Measurements from ENCODE around the gene HIPK2. TPM values are rescaled to one million over a fixed set of nuclear protein-coding genes. Genes with fewer than 3 reads are reported as not detected.

Gene HIPK2
- total and polyA plus RNA-seq, 7 donors = 2.4 to 15.7 (median 7.9) TPM

DNA sequence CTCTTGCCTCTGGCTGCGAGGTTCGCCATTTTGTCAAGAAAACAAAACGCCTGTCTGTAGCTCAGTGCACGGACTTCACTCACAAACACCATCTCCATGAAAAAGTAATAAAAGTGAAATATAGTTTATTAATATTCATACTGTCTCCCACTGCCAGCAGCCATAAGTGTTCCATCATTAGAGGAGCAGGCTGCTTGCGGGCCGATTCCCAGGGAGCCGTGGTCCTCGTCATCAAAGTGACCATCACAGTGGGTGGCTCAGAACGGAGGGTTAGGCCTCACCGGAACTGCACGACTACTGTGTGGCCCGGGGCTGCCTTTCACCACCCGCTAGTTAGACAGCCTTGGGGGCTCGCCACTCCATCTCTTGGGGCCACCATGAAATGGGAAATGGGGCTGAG lies 82.7 kb downstream of the HIPK2 start:
- TF ChIP-seq POLR2AphosphoS5 (IDR thresholded peaks at IDR 0.05) (no peak), EP300 (IDR thresholded peaks at IDR 0.05) (no peak), POLR2A (IDR thresholded peaks at IDR 0.05) (no peak)
- TF ChIP-seq, protein P1, sequence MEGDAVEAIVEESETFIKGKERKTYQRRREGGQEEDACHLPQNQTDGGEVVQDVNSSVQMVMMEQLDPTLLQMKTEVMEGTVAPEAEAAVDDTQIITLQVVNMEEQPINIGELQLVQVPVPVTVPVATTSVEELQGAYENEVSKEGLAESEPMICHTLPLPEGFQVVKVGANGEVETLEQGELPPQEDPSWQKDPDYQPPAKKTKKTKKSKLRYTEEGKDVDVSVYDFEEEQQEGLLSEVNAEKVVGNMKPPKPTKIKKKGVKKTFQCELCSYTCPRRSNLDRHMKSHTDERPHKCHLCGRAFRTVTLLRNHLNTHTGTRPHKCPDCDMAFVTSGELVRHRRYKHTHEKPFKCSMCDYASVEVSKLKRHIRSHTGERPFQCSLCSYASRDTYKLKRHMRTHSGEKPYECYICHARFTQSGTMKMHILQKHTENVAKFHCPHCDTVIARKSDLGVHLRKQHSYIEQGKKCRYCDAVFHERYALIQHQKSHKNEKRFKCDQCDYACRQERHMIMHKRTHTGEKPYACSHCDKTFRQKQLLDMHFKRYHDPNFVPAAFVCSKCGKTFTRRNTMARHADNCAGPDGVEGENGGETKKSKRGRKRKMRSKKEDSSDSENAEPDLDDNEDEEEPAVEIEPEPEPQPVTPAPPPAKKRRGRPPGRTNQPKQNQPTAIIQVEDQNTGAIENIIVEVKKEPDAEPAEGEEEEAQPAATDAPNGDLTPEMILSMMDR (IDR thresholded peaks at IDR 0.05) = no peak
- H3K27me3 ChIP-seq = no peaks in the 10 kb centered on the region
- H3K9me3 ChIP-seq = no peaks in the 10 kb centered on the region
- intact Hi-C loops (cut with DNase I) = no loop called here
- no peak overlapping the region for H3K4me3 ChIP-seq
- peaks cover 0 to 18% (median 5%) of the 10 kb centered on the region in 4 donors for H3K4me1 ChIP-seq
- peak overlapping the region in 1 of 4 donors; percentile 8 for H3K27ac ChIP-seq
- WGBS, 2 donors = 94% methylated on average over 14 of the region's 14 CpGs
- no peak for DNase-seq
- no peaks in the 10 kb centered on the region for H3K36me3 ChIP-seq

DNA sequence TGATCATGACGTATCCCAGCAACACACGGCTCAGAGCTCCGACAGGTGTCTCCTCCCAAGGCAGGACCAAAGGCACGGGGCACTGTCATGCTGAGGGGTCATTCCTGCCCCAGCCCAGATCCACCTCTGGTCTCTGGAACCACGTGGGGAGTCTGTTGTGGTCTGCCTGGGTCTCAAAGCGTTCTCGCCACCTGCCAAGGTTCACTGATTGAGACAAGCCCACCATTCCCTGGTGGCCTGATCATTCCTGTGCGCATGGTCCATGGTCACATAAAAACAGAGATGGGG lies 83.5 kb downstream of the HIPK2 start:
- TF ChIP-seq POLR2AphosphoS5 (IDR thresholded peaks at IDR 0.05) (no peak), EP300 (IDR thresholded peaks at IDR 0.05) (no peak), POLR2A (IDR thresholded peaks at IDR 0.05) (no peak)
- TF ChIP-seq, protein P1 (IDR thresholded peaks at IDR 0.05) = no peak
- no peak overlapping the region for H3K4me3 ChIP-seq
- no peak overlapping the region for H3K27ac ChIP-seq
- intact Hi-C loops (cut with DNase I) = no loop called here
- H3K36me3 ChIP-seq = no peaks in the 10 kb centered on the region
- peaks cover 0 to 18% (median 5%) of the 10 kb centered on the region in 4 donors for H3K4me1 ChIP-seq
- no peak for DNase-seq
- 86 to 96% methylated on average over 8 of the region's 8 CpGs for WGBS, 2 donors
- no peaks in the 10 kb centered on the region for H3K9me3 ChIP-seq
- no peaks in the 10 kb centered on the region for H3K27me3 ChIP-seq

DNA sequence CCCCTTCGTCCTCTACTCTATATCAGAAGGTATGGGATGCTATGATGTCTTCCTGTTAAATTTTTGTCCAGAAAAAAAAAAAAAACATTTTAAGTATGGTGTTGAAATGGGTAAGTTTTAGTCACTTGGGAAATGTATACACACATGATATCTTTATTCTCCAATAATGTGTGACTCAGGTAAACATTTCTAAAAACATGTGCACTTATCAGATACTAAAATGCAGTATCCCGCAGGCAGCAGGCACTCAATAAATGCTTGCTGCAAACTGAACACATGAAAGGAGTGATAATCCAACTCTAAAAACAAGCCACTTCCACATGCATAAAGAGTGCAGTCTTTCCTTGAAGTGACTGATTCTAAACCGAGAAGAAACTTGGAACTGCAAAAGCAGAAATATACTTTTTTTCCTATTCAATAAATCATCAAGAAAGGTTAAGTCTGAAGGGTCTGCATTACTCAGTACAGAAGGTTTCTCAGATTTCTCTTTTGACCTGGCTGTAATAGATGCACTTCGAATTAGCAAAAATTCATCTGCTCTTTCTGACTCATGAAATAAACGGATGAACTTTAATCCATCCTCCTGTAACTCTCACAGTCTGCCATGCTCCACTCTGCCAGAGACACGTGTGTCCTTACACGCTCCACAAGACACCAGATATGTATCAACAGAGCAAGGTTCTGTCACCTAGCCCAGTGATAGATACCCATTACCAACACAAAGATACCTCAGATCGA lies 84.0 kb downstream of the HIPK2 start:
- Histone ChIP-seq H3K27ac (no peak overlapping the region), H3K36me3 (no peaks in the 10 kb centered on the region), H3K27me3 (no peaks in the 10 kb centered on the region), H3K4me3 (no peak overlapping the region), H3K9me3 (no peaks in the 10 kb centered on the region), H3K4me1 (peaks cover 0 to 18% (median 5%) of the 10 kb centered on the region in 4 donors)
- TF ChIP-seq EP300 (IDR thresholded peaks at IDR 0.05) = no peak
- no peak for TF ChIP-seq POLR2A (IDR thresholded peaks at IDR 0.05)
- intact Hi-C loops (cut with DNase I) = no loop called here
- 84 to 92% methylated on average over 8 of the region's 8 CpGs for WGBS, 2 donors
- no peak for DNase-seq

DNA sequence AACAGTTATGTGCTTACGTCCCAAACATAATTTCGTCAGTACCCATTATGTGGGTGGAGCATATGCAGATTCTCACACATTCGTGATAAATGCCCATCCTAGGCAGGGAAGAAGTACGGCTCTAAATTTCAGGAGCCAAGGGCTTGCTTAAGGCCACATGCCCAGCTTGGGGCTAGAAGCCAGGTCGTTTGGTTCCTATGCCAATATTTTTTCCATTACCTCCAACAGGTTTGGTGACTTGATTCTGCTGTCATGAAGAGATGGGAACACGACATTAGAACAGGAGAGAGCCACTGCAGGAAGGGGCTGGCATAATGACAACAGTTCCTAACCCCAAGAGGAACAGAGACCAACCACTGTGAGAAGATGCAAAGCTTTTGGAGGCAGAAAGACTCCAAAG lies 85.1 kb downstream of the HIPK2 start:
- H3K4me3 ChIP-seq = no peak overlapping the region
- intact Hi-C loops (cut with DNase I) = no loop called here
- no peaks in the 10 kb centered on the region for H3K27me3 ChIP-seq
- no peak for DNase-seq
- no peak for TF ChIP-seq POLR2A (IDR thresholded peaks at IDR 0.05)
- TF ChIP-seq POLR2AphosphoS5 (IDR thresholded peaks at IDR 0.05) = no peak
- TF ChIP-seq, protein P1 (IDR thresholded peaks at IDR 0.05) = no peak
- no peak for TF ChIP-seq EP300 (IDR thresholded peaks at IDR 0.05)
- H3K4me1 ChIP-seq = peaks cover 0 to 18% (median 5%) of the 10 kb centered on the region in 4 donors
- H3K27ac ChIP-seq = no peak overlapping the region
- no peaks in the 10 kb centered on the region for H3K9me3 ChIP-seq
- 78 to 91% methylated on average over 6 of the region's 6 CpGs for WGBS, 2 donors
- H3K36me3 ChIP-seq = no peaks in the 10 kb centered on the region

DNA sequence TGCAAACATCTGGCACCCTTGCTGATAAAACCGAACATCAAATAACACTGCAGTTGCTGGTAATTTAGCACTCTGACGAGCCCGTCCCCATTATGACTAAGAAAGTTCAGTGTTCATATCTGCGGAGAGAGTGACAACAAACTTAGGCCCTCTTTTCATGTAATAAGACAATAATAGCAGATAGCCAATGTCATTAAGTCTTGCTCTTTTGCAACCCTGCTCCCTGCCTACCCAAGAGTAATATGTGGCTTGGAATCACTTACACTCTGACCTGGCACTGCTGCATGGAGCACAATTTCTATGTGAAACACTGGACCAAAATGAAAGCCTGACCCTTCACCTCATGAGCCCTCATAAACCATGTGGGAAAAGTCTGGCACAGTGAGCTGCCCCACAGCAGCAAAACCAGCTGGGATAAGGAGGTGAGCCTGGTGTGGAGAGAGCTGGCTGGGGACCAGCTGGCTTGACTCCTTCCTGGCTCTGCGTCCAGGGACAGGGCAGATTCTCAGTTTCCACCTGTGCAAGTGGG lies 86.5 kb downstream of the HIPK2 start:
- Histone ChIP-seq H3K36me3 (no peaks in the 10 kb centered on the region), H3K27ac (no peak overlapping the region), H3K27me3 (no peaks in the 10 kb centered on the region), H3K9me3 (no peaks in the 10 kb centered on the region), H3K4me1 (peaks cover 0 to 18% (median 5%) of the 10 kb centered on the region in 4 donors), H3K4me3 (no peak overlapping the region)
- WGBS, 2 donors = 20 to 75% methylated on average over 5 of the region's 5 CpGs
- TF ChIP-seq, protein P1 (IDR thresholded peaks at IDR 0.05) = no peak
- TF ChIP-seq EP300 (IDR thresholded peaks at IDR 0.05) = no peak
- TF ChIP-seq POLR2AphosphoS5 (IDR thresholded peaks at IDR 0.05) = no peak
- TF ChIP-seq POLR2A (IDR thresholded peaks at IDR 0.05) = no peak
- intact Hi-C loops (cut with DNase I) = no loop called here
- no peak for DNase-seq
